Lung (tissue), 12 donors: ENCODE results near the gene NASP. TPM values are rescaled to one million over a fixed set of nuclear protein-coding genes. Genes with fewer than 3 reads are reported as not detected.

Experiments used
- ATAC-seq: fragments of 200-7000 bp; cut with Tn5 transposase; one replicate; pipeline ENCODE4 v1.9.1; 2020; ENCODE audit warnings: moderate number of reproducible peaks; ENCODE audit not compliant: insufficient read depth, low FRiP score
- DNase-seq, 3 donors: peaks; one replicate each; pipeline ENCODE4 v3.0.0-alpha.2; 2013 to 2017
- H3K27ac ChIP-seq, 2 donors: one replicate each; pipeline ENCODE4 v1.5.1; 2013; ENCODE audit warnings: mild to moderate bottlenecking in 2 of 2, moderate library complexity in 2 of 2, control low read depth in 1 of 2, inconsistent platforms in 1 of 2, low read depth in 1 of 2, low read length in 1 of 2
- H3K27me3 ChIP-seq, 3 donors: one replicate each; pipeline ENCODE4 v1.5.1; 2013; ENCODE audit warnings: low read length in 2 of 3; ENCODE audit not compliant: control insufficient read depth in 3 of 3, insufficient read depth in 3 of 3
- H3K36me3 ChIP-seq, 4 donors: one replicate each; pipeline ENCODE4 v1.5.1; 2013; ENCODE audit warnings: low read length in 4 of 4, mild to moderate bottlenecking in 1 of 4, moderate library complexity in 1 of 4; ENCODE audit not compliant: control insufficient read depth in 4 of 4, insufficient read depth in 4 of 4
- H3K4me1 ChIP-seq, 5 donors: one replicate each; pipeline ENCODE4 v1.5.1; 2013; ENCODE audit warnings: low read length in 5 of 5, mild to moderate bottlenecking in 2 of 5, moderate library complexity in 1 of 5; ENCODE audit not compliant: control insufficient read depth in 5 of 5, insufficient read depth in 5 of 5
- H3K4me3 ChIP-seq: one replicate; pipeline ENCODE4 v1.5.1; 2013; ENCODE audit warnings: mild to moderate bottlenecking, control low read depth, moderate library complexity
- H3K9ac ChIP-seq, 2 donors: one replicate each; pipeline ENCODE4 v1.5.1; 2013; ENCODE audit warnings: low read length in 2 of 2, control low read depth in 1 of 2; ENCODE audit not compliant: insufficient read depth in 1 of 2
- H3K9me3 ChIP-seq, 4 donors: one replicate each; pipeline ENCODE4 v1.5.1; 2013; ENCODE audit warnings: low read length in 3 of 4, mild to moderate bottlenecking in 1 of 4, moderate library complexity in 1 of 4; ENCODE audit not compliant: control insufficient read depth in 4 of 4, insufficient read depth in 3 of 4
- WGBS, 2 donors: extraction: QIAGEN DNeasy Blood & Tissue Kit; methylation state at CpG; one replicate each; pipeline ENCODE4 v1.1.7; 2013; 5-methylcytosine and 5-hydroxymethylcytosine counted together
- polyA plus RNA-seq, 2 donors: library from polyadenylated mRNA; stranded (reverse); fragments of 200-250 nt; gene quantifications; one replicate each; pipeline ENCODE4 v1.2.1, GENCODE V29; 2013
- total RNA-seq, 2 donors: library from RNA; depleted of rRNA in 1 of 2; stranded (reverse); fragments of >200 nt in 1 of 2; gene quantifications; one replicate each; pipeline ENCODE4 v1.2.1, GENCODE V29; 2014 to 2021
- TF ChIP-seq, protein P1 (sequence below): IDR thresholded peaks from 2 replicates; pipeline ENCODE4 v1.5.1; 2012; ENCODE audit warnings: mild to moderate bottlenecking; ENCODE audit errors: control extremely low read depth, extremely low read depth
- donor health status: control.
- donor health status: control.
- donor health status: Bipolar disorder and iron deficiency.
- donor health status: healthy.
- donor health status: DM: yes; HTN: yes; CAD: no.

NASP gene
- total and polyA plus RNA-seq, 4 donors, result 56.8 to 110 (median 89.4) TPM

DNA sequence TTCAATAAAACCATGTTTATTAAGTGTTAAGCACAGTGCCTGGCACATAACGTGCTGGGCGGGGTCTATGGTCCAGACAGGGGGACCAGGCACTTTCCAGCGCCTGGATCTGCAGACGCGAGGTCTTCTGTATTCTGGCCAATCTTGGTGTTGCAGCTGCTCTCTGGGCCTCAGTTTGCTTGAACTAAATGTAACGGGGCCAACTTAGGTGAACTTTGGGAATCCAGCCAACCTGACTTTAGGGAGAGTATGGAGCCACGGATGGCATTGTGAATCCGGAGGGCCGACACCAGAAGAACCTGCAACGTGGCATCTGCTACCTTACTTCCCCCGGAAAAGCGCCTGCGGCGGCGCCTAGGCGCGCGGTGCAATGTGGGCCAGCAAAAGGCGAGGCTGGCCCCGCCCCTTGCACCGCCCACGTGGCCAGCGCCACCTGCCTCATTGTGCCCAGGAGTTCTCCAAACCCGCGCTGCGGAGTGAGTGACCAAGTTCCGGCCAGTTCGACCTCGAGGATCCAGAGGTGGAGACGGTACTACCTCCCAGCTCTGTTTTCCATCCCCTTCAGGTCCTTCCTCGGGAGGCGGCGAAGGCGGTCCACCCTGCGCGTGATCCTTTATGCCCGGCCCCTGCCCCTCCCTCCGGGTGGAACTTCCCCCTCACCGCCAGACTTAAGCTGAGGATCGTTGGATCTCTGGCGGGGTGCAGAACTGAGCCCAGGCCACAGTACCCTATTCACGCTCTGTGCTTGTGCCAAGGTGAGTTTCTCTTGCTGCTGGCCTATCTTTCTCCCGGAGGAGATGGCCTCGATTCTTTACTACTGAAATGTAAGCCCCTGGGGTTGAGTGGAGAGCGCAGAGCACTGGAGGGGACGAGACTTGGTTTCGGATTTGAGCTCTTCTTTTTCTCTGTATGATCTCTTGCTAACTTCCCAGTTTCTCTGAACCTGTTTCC, 33.2 kb upstream of the NASP start, which contains the start of gene AKR1A1:
TSS of gene AKR1A1 (plus strand) at position 426 of the 951 bp plus-strand sequence. CDS start 10,969 bp downstream, outside the sequence.
- ATAC-seq (peak; percentile 96), DNase-seq (peak; percentile 84 to 92 (median 85))
- H3K4me1 ChIP-seq, result peaks cover 7 to 10% (median 9%) of the 10 kb centered on the region in 5 donors
- peak within 1 kb of the TSS; percentile 62 for H3K4me3 ChIP-seq
- H3K27me3 ChIP-seq, result no peaks in the 10 kb centered on the region
- no peaks in the 10 kb centered on the region for H3K9me3 ChIP-seq
- H3K36me3 ChIP-seq, result peaks cover 0 to 6% (median 2%) of the 10 kb centered on the region in 4 donors
- peak within 1 kb of the TSS; percentile 83 to 91 for H3K27ac ChIP-seq
- TF ChIP-seq, protein P1, sequence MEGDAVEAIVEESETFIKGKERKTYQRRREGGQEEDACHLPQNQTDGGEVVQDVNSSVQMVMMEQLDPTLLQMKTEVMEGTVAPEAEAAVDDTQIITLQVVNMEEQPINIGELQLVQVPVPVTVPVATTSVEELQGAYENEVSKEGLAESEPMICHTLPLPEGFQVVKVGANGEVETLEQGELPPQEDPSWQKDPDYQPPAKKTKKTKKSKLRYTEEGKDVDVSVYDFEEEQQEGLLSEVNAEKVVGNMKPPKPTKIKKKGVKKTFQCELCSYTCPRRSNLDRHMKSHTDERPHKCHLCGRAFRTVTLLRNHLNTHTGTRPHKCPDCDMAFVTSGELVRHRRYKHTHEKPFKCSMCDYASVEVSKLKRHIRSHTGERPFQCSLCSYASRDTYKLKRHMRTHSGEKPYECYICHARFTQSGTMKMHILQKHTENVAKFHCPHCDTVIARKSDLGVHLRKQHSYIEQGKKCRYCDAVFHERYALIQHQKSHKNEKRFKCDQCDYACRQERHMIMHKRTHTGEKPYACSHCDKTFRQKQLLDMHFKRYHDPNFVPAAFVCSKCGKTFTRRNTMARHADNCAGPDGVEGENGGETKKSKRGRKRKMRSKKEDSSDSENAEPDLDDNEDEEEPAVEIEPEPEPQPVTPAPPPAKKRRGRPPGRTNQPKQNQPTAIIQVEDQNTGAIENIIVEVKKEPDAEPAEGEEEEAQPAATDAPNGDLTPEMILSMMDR, result no peak
- peak within 1 kb of the TSS; percentile 47 to 98 for H3K9ac ChIP-seq
- WGBS, 2 donors, result 2% methylated on average over 46 to 47 of the region's 47 CpGs

DNA sequence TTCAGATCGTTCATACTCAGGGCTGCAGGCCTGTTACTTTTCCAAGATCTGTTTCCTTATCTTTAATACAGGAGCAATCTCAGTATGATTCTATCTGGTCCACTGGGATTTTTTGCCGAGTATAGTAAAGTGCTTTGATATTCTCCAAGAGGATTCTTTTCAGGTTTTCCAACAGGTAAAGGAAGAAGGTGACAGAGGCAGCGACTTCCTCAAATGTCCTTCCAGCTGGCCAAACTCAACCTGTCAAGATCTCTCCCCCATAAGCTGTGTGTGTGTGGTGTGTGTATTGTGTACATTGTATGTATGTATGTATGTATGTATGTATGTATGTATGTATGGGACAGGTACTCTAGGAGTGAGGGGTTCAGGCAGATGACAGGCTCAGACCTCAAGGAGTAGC, 32.2 kb upstream of the NASP start:
- ATAC-seq (no peak), DNase-seq (no peak)
- WGBS, 2 donors, result 14 to 17% methylated on average over 3 of the region's 3 CpGs
- peak overlapping the region; percentile 31 to 83 for H3K27ac ChIP-seq
- peaks cover 0 to 6% (median 2%) of the 10 kb centered on the region in 4 donors for H3K36me3 ChIP-seq
- no peaks in the 10 kb centered on the region for H3K9me3 ChIP-seq
- TF ChIP-seq, protein P1, result no peak
- no peaks in the 10 kb centered on the region for H3K27me3 ChIP-seq
- peak overlapping the region; percentile 47 to 98 for H3K9ac ChIP-seq
- H3K4me1 ChIP-seq, result peaks cover 7 to 10% (median 9%) of the 10 kb centered on the region in 5 donors
- H3K4me3 ChIP-seq, result peak overlapping the region; percentile 62

DNA sequence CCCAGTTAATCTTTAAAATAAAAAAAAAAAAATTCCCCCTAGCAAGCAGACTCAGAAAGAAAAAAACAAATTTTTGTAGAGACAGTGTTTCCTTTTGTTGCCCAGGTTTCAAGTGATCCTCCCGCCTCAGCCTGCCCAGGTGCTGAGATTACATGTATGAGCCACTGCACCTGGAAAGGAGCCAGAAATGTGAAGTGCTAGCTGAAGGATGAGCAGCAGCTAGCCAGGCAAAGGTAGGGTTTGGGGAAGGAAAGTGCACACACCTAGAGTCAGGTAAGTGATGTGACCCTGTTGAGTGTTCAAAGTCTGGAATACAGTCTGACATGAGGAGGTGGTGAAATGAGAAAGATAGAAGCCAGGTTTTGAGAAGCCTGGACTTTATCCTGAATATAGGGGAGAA, 31.5 kb upstream of the NASP start:
- H3K27ac ChIP-seq, result peak overlapping the region in 1 of 2 donors; percentile 22
- H3K4me1 ChIP-seq, result peaks cover 6 to 10% (median 9%) of the 10 kb centered on the region in 5 donors
- ATAC-seq (no peak), DNase-seq (peak in 1 of 3 donors; percentile 32)
- H3K27me3 ChIP-seq, result no peaks in the 10 kb centered on the region
- H3K9ac ChIP-seq, result no peak overlapping the region
- no peak overlapping the region for H3K4me3 ChIP-seq
- WGBS, 2 donors, result 61 to 83% methylated on average over 1 of the region's 1 CpG
- no peaks in the 10 kb centered on the region for H3K9me3 ChIP-seq
- peaks cover 0 to 6% (median 2%) of the 10 kb centered on the region in 4 donors for H3K36me3 ChIP-seq
- TF ChIP-seq, protein P1, result no peak
